Chondrocyte (in vitro differentiated cells): Measurements from ENCODE around the gene PCBP2. TPM values are rescaled to one million over a fixed set of nuclear protein-coding genes. Genes with fewer than 3 reads are reported as not detected.

ENCODE experiments used
- DNase-seq: peaks from one replicate; pipeline ENCODE4 v3.0.0; 2021; ENCODE audit warnings: mixed read lengths, low spot score
- H3K27ac Mint-ChIP-seq: one replicate; pipeline ENCODE4 v1.8.0; 2021; ENCODE audit warnings: mild to moderate bottlenecking, moderate library complexity, mixed read lengths; ENCODE audit not compliant: unreplicated experiment
- H3K27me3 Mint-ChIP-seq: 2 replicates; pipeline ENCODE4 v1.8.0; 2021; ENCODE audit warnings: low read depth, mixed read lengths
- H3K36me3 Mint-ChIP-seq: 2 replicates; pipeline ENCODE4 v1.8.0; 2021; ENCODE audit warnings: low read depth, mixed read lengths
- H3K4me1 Mint-ChIP-seq: 2 replicates; pipeline ENCODE4 v1.8.0; 2021; ENCODE audit warnings: low read depth, mild to moderate bottlenecking, mixed read lengths
- H3K4me3 Mint-ChIP-seq: one replicate; pipeline ENCODE4 v1.8.0; 2021; ENCODE audit warnings: mild to moderate bottlenecking, moderate library complexity, mixed read lengths; ENCODE audit not compliant: unreplicated experiment
- H3K9me3 Mint-ChIP-seq: 2 replicates; pipeline ENCODE4 v1.8.0; 2021; ENCODE audit warnings: low read depth, mixed read lengths
- CTCF ChIP-seq: fragments of 200-600 bp; sonication (generic); IDR thresholded peaks from 2 replicates; pipeline ENCODE4 v1.5.0; 2021; ENCODE audit warnings: antibody characterized with exemption, mild to moderate bottlenecking, moderate library complexity
- total RNA-seq: library from RNA; stranded (reverse); gene quantifications from 3 replicates; pipeline ENCODE4 v1.2.1, GENCODE V29; 2021

Gene PCBP2
- total RNA-seq, 1 donor from 2014 or later = 611 TPM

GRCh38 chr12:53498235-53498630 lies 46.3 kb downstream of the PCBP2 start:
- Mint-ChIP-seq H3K27ac (no peak overlapping the region), H3K36me3 (no peaks in the 10 kb centered on the region), H3K4me3 (peak overlapping the region; percentile 90), H3K4me1 (peaks cover 64% of the 10 kb centered on the region), H3K27me3 (no peaks in the 10 kb centered on the region), H3K9me3 (no peaks in the 10 kb centered on the region)
- DNase-seq = no peak
- no peak for TF ChIP-seq CTCF

- no peak for DNase-seq
- Mint-ChIP-seq H3K27ac (peak within 1 kb of the TSS; percentile 97), H3K27me3 (no peaks in the 10 kb centered on the region), H3K4me1 (peaks cover 54% of the 10 kb centered on the region), H3K4me3 (peak within 1 kb of the TSS; percentile 90), H3K36me3 (no peaks in the 10 kb centered on the region), H3K9me3 (no peaks in the 10 kb centered on the region)
- peak; percentile 30 for TF ChIP-seq CTCF
These were observed 47.6 kb downstream of the PCBP2 start, which contains the start of gene MAP3K12 for GRCh38 chr12:53499266-53500141. Gene MAP3K12 (minus strand): TSS chr12:53499458. CDS start chr12:53487391, 12,067 bp downstream.

- Mint-ChIP-seq H3K27me3 (no peaks in the 10 kb centered on the region), H3K27ac (peak overlapping the region; percentile 97), H3K36me3 (no peaks in the 10 kb centered on the region), H3K9me3 (no peaks in the 10 kb centered on the region), H3K4me3 (peak overlapping the region; percentile 90), H3K4me1 (peaks cover 59% of the 10 kb centered on the region)
- no peak for TF ChIP-seq CTCF
- no peak for DNase-seq
These were observed 48.4 kb downstream of the PCBP2 start for GRCh38 chr12:53500142-53500775.

- no peaks in the 10 kb centered on the region for H3K9me3 Mint-ChIP-seq
- DNase-seq = peak; percentile 98
- H3K4me1 Mint-ChIP-seq = peaks cover 63% of the 10 kb centered on the region
- peak; percentile 40 for TF ChIP-seq CTCF
- peaks cover 3% of the 10 kb centered on the region for H3K36me3 Mint-ChIP-seq
- H3K4me3 Mint-ChIP-seq = peak within 1 kb of the TSS; percentile 90
- H3K27me3 Mint-ChIP-seq = no peaks in the 10 kb centered on the region
- peak within 1 kb of the TSS; percentile 97 for H3K27ac Mint-ChIP-seq
These were observed 49.1 kb downstream of the PCBP2 start, which contains the start of gene TARBP2 for GRCh38 chr12:53500776-53501614. Gene TARBP2 (plus strand): TSS chr12:53501283. CDS start chr12:53501409, 126 bp downstream.
